ENCODE data around the gene TGFA.

DNA sequence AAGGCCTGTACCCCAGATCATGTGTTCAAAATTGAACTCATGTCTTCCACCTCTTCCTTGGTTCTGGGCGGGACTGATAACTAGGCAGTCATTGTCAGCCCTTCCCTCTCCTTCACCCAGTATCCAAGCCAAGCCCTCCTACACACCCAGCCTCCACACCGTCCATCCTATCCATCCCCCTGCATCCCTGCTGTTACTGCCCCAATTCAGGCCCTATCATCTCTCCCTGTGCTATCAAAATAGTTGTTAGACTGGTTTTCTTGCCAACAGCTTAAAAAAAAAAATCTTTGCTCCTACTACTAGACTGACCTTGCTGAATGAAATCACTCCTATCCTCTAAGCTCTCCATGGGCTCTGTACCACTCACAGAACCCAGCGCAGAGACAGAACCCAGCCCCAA is 32.8 kb downstream of the TGFA start:
- TF ChIP-seq, protein P1, sequence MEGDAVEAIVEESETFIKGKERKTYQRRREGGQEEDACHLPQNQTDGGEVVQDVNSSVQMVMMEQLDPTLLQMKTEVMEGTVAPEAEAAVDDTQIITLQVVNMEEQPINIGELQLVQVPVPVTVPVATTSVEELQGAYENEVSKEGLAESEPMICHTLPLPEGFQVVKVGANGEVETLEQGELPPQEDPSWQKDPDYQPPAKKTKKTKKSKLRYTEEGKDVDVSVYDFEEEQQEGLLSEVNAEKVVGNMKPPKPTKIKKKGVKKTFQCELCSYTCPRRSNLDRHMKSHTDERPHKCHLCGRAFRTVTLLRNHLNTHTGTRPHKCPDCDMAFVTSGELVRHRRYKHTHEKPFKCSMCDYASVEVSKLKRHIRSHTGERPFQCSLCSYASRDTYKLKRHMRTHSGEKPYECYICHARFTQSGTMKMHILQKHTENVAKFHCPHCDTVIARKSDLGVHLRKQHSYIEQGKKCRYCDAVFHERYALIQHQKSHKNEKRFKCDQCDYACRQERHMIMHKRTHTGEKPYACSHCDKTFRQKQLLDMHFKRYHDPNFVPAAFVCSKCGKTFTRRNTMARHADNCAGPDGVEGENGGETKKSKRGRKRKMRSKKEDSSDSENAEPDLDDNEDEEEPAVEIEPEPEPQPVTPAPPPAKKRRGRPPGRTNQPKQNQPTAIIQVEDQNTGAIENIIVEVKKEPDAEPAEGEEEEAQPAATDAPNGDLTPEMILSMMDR (IDR thresholded peaks at IDR 0.05; ENCODE audit: low read length), result no peak
- TF ChIP-seq EZH2 (IDR thresholded peaks at IDR 0.05; ENCODE audit: borderline replicate concordance, low read length), result no peak

Measured in OCI-LY1 (cell line).